Measurements from ENCODE around the gene B4GALT5. TPM values are rescaled to one million over a fixed set of nuclear protein-coding genes. Genes with fewer than 3 reads are reported as not detected.

B4GALT5 gene
- total RNA-seq, 1 experiment from 2014 or later: 77.0 TPM

DNA sequence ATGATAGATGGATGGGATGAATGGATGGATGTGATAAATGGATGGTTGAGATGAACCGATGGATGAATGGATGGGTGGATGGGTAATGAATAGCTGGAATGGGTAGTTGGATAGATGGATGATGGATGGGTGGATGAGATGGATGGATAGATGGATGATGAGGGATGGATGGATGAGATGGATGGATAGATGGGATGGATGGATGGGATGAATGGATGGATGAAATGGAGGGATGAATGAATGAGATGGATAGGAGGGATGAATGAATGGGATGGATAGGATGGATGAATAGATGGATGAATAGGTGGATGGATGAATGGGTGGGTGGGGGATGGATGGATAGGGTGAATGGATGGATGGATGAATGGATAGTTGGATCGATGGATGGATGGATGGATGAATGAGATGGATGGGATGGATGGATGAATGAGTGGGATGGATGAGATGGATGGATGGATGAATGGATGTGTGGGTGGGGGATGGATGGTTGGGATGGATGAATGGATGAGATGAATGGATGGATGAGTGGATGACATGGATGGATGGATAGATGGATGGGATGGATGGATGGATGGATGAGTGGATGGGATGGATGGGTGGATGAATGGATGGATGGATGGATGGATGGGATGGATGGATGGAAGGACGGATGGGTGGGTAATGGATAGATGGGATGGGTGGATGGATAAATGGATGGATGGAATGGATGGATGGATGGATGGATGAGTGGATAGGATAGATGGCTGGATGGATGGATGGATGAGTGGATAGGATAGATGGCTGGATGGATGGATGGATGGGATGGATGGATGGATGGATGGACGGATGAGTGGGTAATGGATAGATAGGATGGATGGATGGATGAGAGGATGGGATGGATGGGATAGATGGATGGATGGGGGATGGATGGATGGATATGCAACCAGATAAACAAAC lies 94.3 kb downstream of the B4GALT5 start:
- Histone ChIP-seq H4K91ac (ENCODE audit: insufficient read length, low read depth, low read length) (no peak overlapping the region), H2BK15ac (ENCODE audit: low read depth, low read length) (no peak overlapping the region), H2BK5ac (ENCODE audit: insufficient read length, low read length) (no peak overlapping the region), H4K20me1 (ENCODE audit: control insufficient read depth, insufficient read depth, insufficient read length) (no peaks in the 10 kb centered on the region), H3K14ac (ENCODE audit: insufficient read depth, low read length) (no peak overlapping the region), H3K9me3 (ENCODE audit: control insufficient read depth, low read depth, low read length) (no peaks in the 10 kb centered on the region), H3K79me1 (ENCODE audit: insufficient read depth, low read depth, low read length, poor library complexity, severe bottlenecking) (no peaks in the 10 kb centered on the region), H4K5ac (ENCODE audit: insufficient read length, low read depth, low read length) (no peak overlapping the region), H3K18ac (ENCODE audit: insufficient read length, low read depth, low read length) (no peak overlapping the region), H3K27ac (ENCODE audit: insufficient read length, low read depth, low read length) (no peak overlapping the region), H3K23ac (ENCODE audit: insufficient read length, low read depth, low read length) (no peak overlapping the region), H4K8ac (replicated peaks; ENCODE audit: insufficient read length, low read depth, low read length) (peak overlapping the region; percentile 60), H3K27me3 (ENCODE audit: insufficient read depth, low read length) (no peaks in the 10 kb centered on the region), H2BK12ac (ENCODE audit: insufficient read length, low read depth, low read length) (no peak overlapping the region), H3K4ac (ENCODE audit: low read depth, low read length) (no peak overlapping the region), H3K23me2 (ENCODE audit: insufficient read length, low read depth, low read length, poor library complexity, severe bottlenecking) (no peaks in the 10 kb centered on the region), H3K79me2 (ENCODE audit: insufficient read depth, low read length) (no peaks in the 10 kb centered on the region), H3K4me2 (ENCODE audit: insufficient read depth, insufficient read length, low read length) (no peak overlapping the region), H3K56ac (ENCODE audit: insufficient read length, low read depth, low read length) (no peak overlapping the region), H2AFZ (ENCODE audit: low read length) (no peak overlapping the region), H2BK20ac (ENCODE audit: low read depth, low read length, poor library complexity, severe bottlenecking) (no peak overlapping the region), H3K4me1 (ENCODE audit: insufficient read depth, low read length) (no peaks in the 10 kb centered on the region), H3T11ph (ENCODE audit: low read length) (no peak overlapping the region), H3K9ac (ENCODE audit: extremely low read depth, insufficient read length, low read length) (no peak overlapping the region), H2BK120ac (ENCODE audit: low read depth, low read length, poor library complexity, severe bottlenecking) (no peak overlapping the region), H2AK5ac (ENCODE audit: insufficient read length, low read length) (no peak overlapping the region)
- no peak for DNase-seq
- Mint-ChIP-seq H3K4me3 (no peak overlapping the region), H3K9me3 (no peaks in the 10 kb centered on the region; a peak in 1 of 5 replicates), H3K36me3 (ENCODE audit: insufficient read depth in 1 of 3, low read depth in 3 of 3) (no peaks in the 10 kb centered on the region), H3K4me1 (no peaks in the 10 kb centered on the region), H3K27me3 (ENCODE audit: low read depth) (peaks cover 4% of the 10 kb centered on the region), H3K27ac (no peak overlapping the region)
- TF ChIP-seq, protein P1, sequence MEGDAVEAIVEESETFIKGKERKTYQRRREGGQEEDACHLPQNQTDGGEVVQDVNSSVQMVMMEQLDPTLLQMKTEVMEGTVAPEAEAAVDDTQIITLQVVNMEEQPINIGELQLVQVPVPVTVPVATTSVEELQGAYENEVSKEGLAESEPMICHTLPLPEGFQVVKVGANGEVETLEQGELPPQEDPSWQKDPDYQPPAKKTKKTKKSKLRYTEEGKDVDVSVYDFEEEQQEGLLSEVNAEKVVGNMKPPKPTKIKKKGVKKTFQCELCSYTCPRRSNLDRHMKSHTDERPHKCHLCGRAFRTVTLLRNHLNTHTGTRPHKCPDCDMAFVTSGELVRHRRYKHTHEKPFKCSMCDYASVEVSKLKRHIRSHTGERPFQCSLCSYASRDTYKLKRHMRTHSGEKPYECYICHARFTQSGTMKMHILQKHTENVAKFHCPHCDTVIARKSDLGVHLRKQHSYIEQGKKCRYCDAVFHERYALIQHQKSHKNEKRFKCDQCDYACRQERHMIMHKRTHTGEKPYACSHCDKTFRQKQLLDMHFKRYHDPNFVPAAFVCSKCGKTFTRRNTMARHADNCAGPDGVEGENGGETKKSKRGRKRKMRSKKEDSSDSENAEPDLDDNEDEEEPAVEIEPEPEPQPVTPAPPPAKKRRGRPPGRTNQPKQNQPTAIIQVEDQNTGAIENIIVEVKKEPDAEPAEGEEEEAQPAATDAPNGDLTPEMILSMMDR (conservative IDR thresholded peaks at IDR 0.05): no peak
- 100% methylated on average over 4 of the region's 4 CpGs for WGBS (ENCODE audit: extremely low coverage, insufficient read length, low lambda C conversion rate)
